ENCODE results near the gene RELN.

DNA sequence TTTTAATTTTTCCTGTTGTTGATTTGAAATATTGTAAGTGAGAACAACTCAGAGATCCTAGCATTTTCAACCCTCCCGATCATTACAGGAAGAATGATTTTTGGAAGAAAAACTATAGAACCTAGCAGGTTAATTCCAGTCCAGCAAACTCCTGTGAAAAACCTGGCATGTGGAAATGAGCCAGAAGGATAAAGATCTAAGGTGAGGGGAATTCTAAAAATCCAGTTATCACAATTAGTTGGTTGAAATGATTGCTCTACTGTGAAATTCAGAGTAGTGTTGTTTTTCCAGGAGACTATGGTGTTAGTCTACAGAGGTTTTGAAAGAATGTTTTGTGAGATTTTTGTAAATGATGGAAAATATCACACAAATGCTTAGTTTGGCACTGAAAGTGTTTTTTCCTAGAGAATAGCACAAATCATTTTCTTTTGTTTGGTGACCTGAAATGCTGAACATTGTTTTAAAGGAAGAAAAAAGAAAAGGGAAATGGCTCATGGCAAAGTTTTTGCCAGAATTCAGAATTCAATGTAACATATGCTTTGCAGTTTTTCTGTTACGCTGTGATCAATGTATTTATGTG is 391.0 kb downstream of the RELN start:
- TF ChIP-seq, protein P1, sequence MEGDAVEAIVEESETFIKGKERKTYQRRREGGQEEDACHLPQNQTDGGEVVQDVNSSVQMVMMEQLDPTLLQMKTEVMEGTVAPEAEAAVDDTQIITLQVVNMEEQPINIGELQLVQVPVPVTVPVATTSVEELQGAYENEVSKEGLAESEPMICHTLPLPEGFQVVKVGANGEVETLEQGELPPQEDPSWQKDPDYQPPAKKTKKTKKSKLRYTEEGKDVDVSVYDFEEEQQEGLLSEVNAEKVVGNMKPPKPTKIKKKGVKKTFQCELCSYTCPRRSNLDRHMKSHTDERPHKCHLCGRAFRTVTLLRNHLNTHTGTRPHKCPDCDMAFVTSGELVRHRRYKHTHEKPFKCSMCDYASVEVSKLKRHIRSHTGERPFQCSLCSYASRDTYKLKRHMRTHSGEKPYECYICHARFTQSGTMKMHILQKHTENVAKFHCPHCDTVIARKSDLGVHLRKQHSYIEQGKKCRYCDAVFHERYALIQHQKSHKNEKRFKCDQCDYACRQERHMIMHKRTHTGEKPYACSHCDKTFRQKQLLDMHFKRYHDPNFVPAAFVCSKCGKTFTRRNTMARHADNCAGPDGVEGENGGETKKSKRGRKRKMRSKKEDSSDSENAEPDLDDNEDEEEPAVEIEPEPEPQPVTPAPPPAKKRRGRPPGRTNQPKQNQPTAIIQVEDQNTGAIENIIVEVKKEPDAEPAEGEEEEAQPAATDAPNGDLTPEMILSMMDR (IDR thresholded peaks at IDR 0.05 in 2 of 3, conservative IDR thresholded peaks at IDR 0.05 in 1 of 3; ENCODE audit: insufficient read depth in 2 of 3, low read depth in 1 of 3, low read length in 3 of 3), result no peak
- TF ChIP-seq, protein P2, sequence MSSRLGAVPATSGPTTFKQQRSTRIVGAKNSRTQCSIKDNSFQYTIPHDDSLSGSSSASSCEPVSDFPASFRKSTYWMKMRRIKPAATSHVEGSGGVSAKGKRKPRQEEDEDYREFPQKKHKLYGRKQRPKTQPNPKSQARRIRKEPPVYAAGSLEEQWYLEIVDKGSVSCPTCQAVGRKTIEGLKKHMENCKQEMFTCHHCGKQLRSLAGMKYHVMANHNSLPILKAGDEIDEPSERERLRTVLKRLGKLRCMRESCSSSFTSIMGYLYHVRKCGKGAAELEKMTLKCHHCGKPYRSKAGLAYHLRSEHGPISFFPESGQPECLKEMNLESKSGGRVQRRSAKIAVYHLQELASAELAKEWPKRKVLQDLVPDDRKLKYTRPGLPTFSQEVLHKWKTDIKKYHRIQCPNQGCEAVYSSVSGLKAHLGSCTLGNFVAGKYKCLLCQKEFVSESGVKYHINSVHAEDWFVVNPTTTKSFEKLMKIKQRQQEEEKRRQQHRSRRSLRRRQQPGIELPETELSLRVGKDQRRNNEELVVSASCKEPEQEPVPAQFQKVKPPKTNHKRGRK (tag; IDR thresholded peaks at IDR 0.05), result no peak
- TF ChIP-seq, protein P3, sequence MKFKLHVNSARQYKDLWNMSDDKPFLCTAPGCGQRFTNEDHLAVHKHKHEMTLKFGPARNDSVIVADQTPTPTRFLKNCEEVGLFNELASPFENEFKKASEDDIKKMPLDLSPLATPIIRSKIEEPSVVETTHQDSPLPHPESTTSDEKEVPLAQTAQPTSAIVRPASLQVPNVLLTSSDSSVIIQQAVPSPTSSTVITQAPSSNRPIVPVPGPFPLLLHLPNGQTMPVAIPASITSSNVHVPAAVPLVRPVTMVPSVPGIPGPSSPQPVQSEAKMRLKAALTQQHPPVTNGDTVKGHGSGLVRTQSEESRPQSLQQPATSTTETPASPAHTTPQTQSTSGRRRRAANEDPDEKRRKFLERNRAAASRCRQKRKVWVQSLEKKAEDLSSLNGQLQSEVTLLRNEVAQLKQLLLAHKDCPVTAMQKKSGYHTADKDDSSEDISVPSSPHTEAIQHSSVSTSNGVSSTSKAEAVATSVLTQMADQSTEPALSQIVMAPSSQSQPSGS (CRISPR knock-in tag; IDR thresholded peaks at IDR 0.05), result no peak
